Ectodermal cell (in vitro differentiated cells): ENCODE measurements around the gene ANGPTL7.
A peak's percentile ranks its signal among the peaks of the same experiment; 100 is the strongest.

Experiments used
- H3K27ac ChIP-seq: 2 replicates; pipeline ENCODE4 v1.7.0; 2013; ENCODE audit warnings: mild to moderate bottlenecking, low read depth, low read length; ENCODE audit not compliant: insufficient read depth, poor library complexity, severe bottlenecking
- H3K27me3 ChIP-seq: 2 replicates; pipeline ENCODE4 v1.7.0; 2013; ENCODE audit warnings: mild to moderate bottlenecking, low read length; ENCODE audit not compliant: insufficient read depth, control insufficient read depth, poor library complexity, severe bottlenecking
- H3K36me3 ChIP-seq: one replicate; pipeline ENCODE4 v1.7.0; 2013; ENCODE audit warnings: low read length; ENCODE audit not compliant: control insufficient read depth, insufficient read depth
- H3K4me1 ChIP-seq: one replicate; pipeline ENCODE4 v1.7.0; 2013; ENCODE audit warnings: low read length; ENCODE audit not compliant: control insufficient read depth, insufficient read depth
- H3K4me3 ChIP-seq: 2 replicates; pipeline ENCODE4 v1.7.0; 2013; ENCODE audit warnings: low read depth, low read length, control low read depth; ENCODE audit not compliant: insufficient read depth
- H3K9me3 ChIP-seq: 2 replicates; pipeline ENCODE4 v1.7.0; 2013; ENCODE audit warnings: mild to moderate bottlenecking, low read length, moderate library complexity; ENCODE audit not compliant: control insufficient read depth
- WGBS, 2 experiments: methylation state at CpG; one replicate each; pipeline ENCODE4 v1.1.7; 2013; ENCODE audit warnings: missing lambda C conversion rate in 2 of 2; 5-methylcytosine and 5-hydroxymethylcytosine counted together

Gene ANGPTL7

DNA sequence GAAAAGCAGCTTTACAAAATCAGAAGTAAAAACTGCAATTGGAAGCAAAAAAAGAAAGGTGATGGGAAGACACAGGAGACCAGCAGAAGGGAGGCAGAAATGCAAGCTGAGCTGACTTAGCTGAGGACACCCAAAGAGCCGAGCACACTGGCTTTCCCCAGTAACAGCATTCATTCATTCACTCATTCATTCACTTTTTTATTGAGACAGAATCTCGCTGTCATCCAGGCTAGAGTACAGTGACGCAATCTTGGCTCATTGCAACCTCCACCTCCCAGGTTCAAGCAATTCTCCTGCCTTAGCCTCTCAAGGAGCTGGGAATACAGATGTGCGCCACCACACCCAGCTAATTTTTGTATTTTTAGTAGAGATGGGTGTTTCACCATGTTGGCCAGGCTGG is 8.2 kb downstream of the ANGPTL7 start:
- 88 to 95% methylated on average over 4 of the region's 4 CpGs for WGBS, 2 experiments
- Histone ChIP-seq H3K9me3 (no peaks in the 10 kb centered on the region), H3K27ac (no peak overlapping the region), H3K27me3 (no peaks in the 10 kb centered on the region), H3K4me1 (peaks cover 15% of the 10 kb centered on the region), H3K36me3 (peaks cover 24% of the 10 kb centered on the region), H3K4me3 (no peak overlapping the region)

- Histone ChIP-seq H3K4me3 (no peak overlapping the region), H3K27ac (peak overlapping the region; percentile 26), H3K9me3 (no peaks in the 10 kb centered on the region), H3K27me3 (no peaks in the 10 kb centered on the region), H3K4me1 (peaks cover 15% of the 10 kb centered on the region), H3K36me3 (peaks cover 24% of the 10 kb centered on the region)
- WGBS, 2 experiments: 70 to 75% methylated on average over 4 of the region's 4 CpGs
Measured at GRCh38 chr1:11198257-11198656, 9.1 kb downstream of the ANGPTL7 start.

GRCh38 chr1:11198851-11199594 is 9.9 kb downstream of the ANGPTL7 start:
- WGBS, 2 experiments: 75 to 86% methylated on average over 2 of the region's 2 CpGs

GRCh38 chr1:11204396-11205190 is 15.4 kb downstream of the ANGPTL7 start:
- Histone ChIP-seq H3K4me1 (peaks cover 4% of the 10 kb centered on the region), H3K36me3 (peaks cover 28% of the 10 kb centered on the region), H3K27me3 (no peaks in the 10 kb centered on the region), H3K4me3 (no peak overlapping the region), H3K9me3 (no peaks in the 10 kb centered on the region), H3K27ac (no peak overlapping the region)
- 96% methylated on average over 11 of the region's 11 CpGs for WGBS, 2 experiments

More at GRCh38 chr1:11198851-11199594, 9.9 kb downstream of the ANGPTL7 start:
- Histone ChIP-seq H3K4me3 (no peak overlapping the region), H3K27me3 (no peaks in the 10 kb centered on the region), H3K27ac (peak overlapping the region; percentile 3), H3K9me3 (no peaks in the 10 kb centered on the region), H3K4me1 (peaks cover 15% of the 10 kb centered on the region), H3K36me3 (peaks cover 30% of the 10 kb centered on the region)

GRCh38 chr1:11207898-11208611 is 18.9 kb downstream of the ANGPTL7 start:
- Histone ChIP-seq H3K4me3 (no peak overlapping the region), H3K27me3 (no peaks in the 10 kb centered on the region), H3K9me3 (no peaks in the 10 kb centered on the region), H3K27ac (no peak overlapping the region), H3K36me3 (peaks cover 58% of the 10 kb centered on the region), H3K4me1 (no peaks in the 10 kb centered on the region)
- 94 to 95% methylated on average over 6 of the region's 6 CpGs for WGBS, 2 experiments

DNA sequence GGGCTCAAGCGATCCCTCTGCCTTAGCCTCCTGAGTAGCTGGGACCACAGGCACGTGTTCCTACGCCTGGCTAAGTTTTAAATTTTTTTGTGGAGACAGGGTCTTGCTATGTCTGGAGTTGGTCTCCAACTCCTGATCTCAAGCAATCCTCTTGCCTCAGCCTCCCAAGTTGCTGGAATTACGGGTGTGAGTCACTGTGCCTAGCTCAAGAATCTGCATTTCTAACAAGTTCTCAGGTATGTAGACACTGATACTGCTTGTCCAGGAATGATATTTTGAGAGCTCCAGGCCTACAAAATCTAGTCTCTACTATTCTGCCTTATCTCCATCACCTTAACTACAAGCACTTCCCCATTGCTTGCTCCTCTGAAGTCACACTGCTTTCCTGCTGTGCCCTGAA is 22.3 kb downstream of the ANGPTL7 start:
- Histone ChIP-seq H3K9me3 (no peaks in the 10 kb centered on the region), H3K36me3 (peaks cover 67% of the 10 kb centered on the region), H3K27me3 (no peaks in the 10 kb centered on the region), H3K4me3 (no peak overlapping the region), H3K4me1 (no peaks in the 10 kb centered on the region), H3K27ac (no peak overlapping the region)
- 95 to 96% methylated on average over 4 of the region's 4 CpGs for WGBS, 2 experiments

DNA sequence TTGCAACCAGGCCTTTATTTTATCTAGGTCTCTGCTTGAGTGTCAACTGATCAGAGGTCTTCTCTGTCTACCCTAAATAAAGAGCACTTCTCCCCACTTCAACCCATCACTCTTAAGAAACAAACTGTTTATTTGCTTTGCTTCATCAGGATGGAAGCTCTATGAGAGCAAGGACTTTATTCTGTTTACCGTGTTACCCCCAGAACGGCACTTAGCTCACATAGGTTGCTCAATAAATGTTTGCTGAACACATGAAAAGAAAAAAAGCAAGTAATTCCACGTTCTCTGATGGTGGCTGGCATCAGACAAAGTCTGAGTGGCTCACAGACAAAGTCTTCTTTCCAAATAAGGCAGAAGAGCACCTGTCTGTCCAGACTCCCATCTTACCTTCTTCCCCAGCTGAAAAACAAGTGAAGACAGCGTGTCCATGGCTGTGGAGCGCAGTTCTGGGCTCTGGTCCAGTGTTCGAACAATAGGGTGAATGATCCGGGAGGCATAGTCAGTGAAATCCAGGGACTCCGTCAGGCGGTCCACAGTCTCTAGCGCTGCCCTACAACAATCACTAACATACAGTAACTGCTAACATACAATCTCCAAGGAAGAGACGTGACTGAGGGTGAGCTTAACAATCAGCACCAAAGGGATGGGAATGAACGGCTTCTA is 22.9 kb downstream of the ANGPTL7 start:
- Histone ChIP-seq H3K27ac (no peak overlapping the region), H3K36me3 (peaks cover 67% of the 10 kb centered on the region)
- 95% methylated on average over 12 of the region's 12 CpGs for WGBS, 2 experiments

DNA sequence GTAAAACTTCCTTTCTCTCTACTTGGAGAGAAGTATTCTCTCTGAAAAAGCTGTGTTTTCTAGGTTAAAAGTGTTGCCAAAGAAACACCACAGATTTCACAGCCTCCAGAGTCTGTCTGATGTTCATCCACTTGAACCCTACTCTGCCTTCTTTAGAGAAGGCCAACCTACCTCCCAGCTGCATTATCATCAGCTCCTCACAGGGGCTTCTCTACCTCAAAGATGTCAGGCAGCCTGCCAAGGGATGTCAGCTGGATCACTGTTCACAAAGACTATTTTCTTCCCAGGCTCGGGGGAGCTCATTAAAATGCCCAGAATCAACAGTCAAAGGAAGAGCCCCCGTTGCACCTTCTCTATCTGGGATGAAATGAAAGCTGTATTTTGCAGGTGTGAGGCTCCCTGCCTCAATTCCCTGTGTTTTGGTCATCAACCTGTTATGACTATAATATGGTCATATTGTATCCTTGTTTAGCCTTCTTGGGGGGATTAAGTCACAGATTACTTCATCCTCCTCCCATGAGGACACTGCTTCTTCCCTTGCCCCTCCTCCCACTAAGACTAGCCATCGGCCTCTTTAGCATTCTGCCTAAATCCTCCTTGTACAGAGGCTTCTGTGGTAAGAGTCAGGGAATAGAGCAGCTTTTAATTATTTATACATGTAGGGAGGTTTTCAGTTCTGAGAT is 25.7 kb downstream of the ANGPTL7 start:
- 88 to 93% methylated on average over 2 to 3 of the region's 3 CpGs for WGBS, 2 experiments
- H3K4me3 ChIP-seq: no peak overlapping the region
- peaks cover 52% of the 10 kb centered on the region for H3K36me3 ChIP-seq
- no peaks in the 10 kb centered on the region for H3K4me1 ChIP-seq
- H3K27me3 ChIP-seq: no peaks in the 10 kb centered on the region
- H3K9me3 ChIP-seq: no peaks in the 10 kb centered on the region
- H3K27ac ChIP-seq: no peak overlapping the region

More for the DNA sequence above, 22.9 kb downstream of the ANGPTL7 start:
- Histone ChIP-seq H3K4me3 (no peak overlapping the region), H3K27me3 (no peaks in the 10 kb centered on the region), H3K9me3 (no peaks in the 10 kb centered on the region), H3K4me1 (no peaks in the 10 kb centered on the region)

DNA sequence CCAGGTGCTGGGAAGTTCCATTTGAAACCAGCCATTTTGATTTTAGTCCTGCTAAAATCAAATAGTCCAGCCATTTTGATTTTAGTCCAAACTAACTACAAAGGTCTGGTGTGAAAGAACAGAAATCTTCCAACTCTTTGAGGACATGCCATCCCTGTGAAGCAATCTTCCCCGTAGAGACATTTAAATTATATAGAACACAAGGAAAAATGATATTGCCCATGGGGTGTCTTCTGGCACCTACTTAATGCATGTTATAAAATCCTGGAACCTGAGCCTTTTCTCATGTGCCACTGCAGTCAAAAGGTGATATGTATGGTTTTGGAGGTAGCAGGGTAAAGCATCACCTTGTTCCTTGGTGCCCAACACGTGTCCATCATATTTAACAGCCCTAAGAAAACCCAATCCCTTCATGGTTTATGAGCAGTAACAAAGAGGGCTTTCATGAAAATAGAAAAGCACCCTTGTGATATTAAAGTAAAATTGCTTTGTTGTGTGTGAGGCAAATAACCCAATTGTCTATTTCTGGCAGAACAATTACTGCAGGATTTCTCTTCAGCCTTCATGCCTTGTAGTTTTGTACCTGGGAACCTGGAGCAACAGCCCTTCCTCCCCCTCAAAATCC is 26.3 kb downstream of the ANGPTL7 start:
- Histone ChIP-seq H3K9me3 (no peaks in the 10 kb centered on the region), H3K27me3 (no peaks in the 10 kb centered on the region), H3K27ac (no peak overlapping the region), H3K36me3 (peaks cover 48% of the 10 kb centered on the region), H3K4me3 (no peak overlapping the region), H3K4me1 (no peaks in the 10 kb centered on the region)
- WGBS, 2 experiments: 91 to 100% methylated on average over 1 to 2 of the region's 2 CpGs
